Fibroblast of skin of right quadriceps (primary cell): Measurements from ENCODE around the gene VPS41.

Source experiments
- DNase-seq: peaks from one replicate; pipeline ENCODE4 v3.0.0-alpha.2; 2013

Gene VPS41

DNA sequence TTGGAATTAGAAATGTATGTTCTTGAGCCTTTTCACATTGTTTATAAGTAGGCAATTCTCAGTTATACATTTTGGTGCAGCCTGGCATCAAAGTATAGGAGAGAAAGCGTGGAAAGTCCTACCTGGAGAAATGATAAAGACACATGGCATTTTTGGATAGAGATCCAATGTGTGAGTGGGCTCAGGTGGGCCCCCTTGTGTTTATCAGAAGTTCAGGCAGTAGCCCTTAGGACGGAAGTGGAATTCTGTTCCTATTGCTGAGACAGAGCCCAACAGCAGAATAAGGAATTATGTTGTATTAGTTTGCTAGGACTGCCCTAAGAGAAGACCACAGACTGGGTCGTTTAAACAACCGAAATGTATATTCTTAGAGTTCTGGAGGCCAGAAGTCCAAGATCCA, 192.6 kb downstream of the VPS41 start:
- DNase-seq: no peak

- no peak for DNase-seq
Observed at GRCh38 chr7:38709123-38709522, 199.9 kb downstream of the VPS41 start.

GRCh38 chr7:38704751-38705150, 204.2 kb downstream of the VPS41 start:
- no peak for DNase-seq

DNA sequence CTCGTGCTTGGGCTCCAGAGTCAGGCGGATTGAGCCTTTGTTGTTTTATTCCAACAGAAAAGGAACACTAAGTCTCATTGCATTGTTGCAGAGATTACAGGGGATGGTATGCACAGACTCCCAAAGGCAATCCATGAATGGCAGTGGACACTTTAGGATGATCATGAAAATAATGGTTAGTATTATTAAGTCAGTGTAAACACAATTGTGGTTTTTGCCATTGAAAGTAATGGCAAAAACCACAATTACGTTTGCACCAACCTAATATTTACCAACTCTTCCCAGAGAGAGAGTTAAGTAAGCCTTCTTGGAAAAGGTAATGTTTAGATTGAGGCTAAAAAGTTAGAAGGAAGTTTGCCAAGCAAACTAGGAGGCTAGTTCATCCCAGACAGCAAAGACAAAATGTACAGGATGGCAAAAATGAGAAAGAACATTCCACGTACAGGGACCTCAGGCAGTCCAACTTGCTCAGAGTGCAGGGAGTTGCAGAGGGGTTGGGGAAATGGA, 204.9 kb downstream of the VPS41 start:
- DNase-seq: no peak

DNA sequence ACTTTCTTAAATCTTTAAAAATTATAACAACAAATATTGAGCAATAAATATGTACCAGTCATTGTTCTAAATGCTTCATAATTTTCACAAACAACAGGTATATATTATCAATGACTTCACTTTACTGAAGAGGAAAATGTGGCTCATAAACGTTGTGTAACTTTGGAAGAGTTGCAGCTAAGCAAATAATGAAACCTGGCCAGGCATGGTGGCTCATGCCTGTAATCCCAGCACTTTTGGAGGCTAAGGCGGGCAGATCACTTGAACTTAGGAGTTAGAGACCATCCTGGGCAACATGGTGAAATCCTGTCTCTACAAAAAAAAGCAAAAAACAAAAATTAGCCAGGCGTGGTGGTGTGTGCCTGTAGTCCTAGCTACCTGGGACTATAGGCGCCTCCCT, 205.9 kb downstream of the VPS41 start:
- no peak for DNase-seq

DNA sequence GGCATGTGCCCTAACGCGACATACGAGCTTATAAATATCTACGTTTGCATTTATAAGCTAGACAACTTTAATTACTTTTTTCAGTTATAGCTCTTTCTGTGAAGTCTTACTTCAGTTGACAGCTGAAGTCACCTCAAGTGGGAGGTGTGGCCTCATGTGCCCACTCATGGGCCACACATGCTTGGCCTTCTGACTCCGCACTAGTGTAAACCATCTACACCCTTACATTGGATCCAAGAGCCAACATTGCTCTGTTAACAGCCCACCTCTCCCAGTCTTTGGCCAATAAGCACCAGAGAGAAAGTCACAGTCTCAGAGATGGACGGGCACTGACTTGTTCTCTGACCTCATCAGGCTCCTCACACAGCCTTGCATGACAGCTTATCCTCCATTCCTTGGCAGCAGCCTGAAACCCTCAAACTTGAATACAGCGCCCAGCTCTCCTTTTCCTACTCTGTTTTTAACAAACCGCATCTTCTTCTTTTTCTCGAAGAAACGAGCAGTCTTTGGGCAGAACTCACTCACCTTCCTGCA, 206.9 kb downstream of the VPS41 start:
- no peak for DNase-seq

GRCh38 chr7:38700116-38700515, 208.9 kb downstream of the VPS41 start:
- DNase-seq: no peak

DNA sequence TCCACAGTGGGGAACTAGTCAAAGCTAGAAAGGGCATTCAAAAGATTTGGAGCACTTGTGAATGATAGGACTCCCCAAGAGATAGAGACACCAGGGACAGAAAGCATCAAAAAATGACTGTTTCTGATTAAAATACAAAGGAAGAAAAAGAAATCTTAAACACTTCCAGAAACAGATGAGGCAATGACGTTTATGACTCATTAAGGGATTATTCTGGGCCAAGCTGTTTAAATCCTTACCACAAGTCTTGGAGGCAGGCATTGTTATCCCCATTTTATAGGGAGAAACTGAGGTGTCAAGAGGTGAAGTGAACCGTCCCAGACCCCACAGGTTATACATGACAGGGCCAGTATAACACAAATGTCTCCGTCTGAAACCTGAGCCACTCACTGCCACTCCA, 209.5 kb downstream of the VPS41 start:
- DNase-seq: peak; percentile 76

- DNase-seq: no peak
Observed at GRCh38 chr7:38694326-38694725, 214.7 kb downstream of the VPS41 start.

GRCh38 chr7:38686888-38687287, 222.1 kb downstream of the VPS41 start:
- no peak for DNase-seq

DNA sequence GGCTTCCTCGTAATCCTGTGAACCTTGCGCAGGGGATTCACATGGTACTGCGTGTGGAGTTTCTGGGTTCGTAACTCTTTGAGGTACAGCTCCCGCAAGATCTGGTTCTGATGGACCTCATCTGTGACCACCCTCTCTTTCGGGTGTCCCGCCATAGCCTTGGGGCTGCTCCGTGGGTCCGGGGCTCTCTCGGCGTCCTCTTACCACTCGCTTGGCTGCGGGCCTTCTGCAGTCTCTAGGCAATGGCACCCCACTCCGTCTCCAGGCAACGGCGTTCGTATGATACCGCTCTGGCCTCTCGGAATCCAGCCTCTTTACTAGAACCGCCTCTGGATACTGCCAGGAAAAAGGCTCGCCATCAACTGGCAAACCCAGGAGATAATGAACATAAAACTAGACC, 223.1 kb downstream of the VPS41 start:
- DNase-seq: no peak

- no peak for DNase-seq
Observed at GRCh38 chr7:38682606-38683005, 226.4 kb downstream of the VPS41 start.

- DNase-seq: peak; percentile 42
Observed at GRCh38 chr7:38681882-38682281, 227.1 kb downstream of the VPS41 start.

GRCh38 chr7:38679419-38679818, 229.6 kb downstream of the VPS41 start:
- DNase-seq: no peak

GRCh38 chr7:38678698-38679054, 230.3 kb downstream of the VPS41 start:
- no peak for DNase-seq

- DNase-seq: no peak
Observed at GRCh38 chr7:38677981-38678697, 230.9 kb downstream of the VPS41 start.

DNA sequence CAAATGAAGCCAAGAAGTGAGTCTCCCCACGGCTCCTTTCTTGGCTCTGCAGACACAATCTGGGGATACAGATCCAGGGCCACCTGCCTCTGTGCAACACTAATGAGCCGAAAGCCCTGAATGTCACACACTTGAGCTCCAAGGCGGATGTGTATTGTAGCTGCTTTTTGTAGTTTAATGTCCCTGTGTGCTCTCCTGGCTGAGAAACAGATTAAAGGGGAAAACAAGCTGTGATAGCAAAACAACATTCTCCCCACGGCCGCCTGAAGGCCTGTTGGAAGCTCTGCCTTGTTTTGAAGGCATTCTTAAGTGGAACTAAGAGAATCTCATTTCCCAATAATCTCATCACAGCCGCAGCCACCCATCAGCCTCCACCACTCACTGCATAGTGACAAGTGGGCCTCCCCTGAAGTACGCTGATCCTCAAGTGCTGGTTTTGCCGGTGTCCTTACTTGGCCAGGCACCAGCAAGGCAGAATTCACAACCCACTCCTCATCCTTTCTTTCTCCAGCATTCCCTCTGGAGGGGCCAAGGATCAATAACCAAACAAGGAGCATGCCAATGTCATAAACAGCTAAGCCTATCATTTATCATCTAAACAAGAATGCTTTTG, 233.4 kb downstream of the VPS41 start:
- no peak for DNase-seq

- no peak for DNase-seq
Observed at GRCh38 chr7:38674513-38674912, 234.5 kb downstream of the VPS41 start.

- peak; percentile 77 for DNase-seq
Observed at GRCh38 chr7:38673795-38674194, 235.2 kb downstream of the VPS41 start.
